ENCODE data around the gene ZNF853.

DNA sequence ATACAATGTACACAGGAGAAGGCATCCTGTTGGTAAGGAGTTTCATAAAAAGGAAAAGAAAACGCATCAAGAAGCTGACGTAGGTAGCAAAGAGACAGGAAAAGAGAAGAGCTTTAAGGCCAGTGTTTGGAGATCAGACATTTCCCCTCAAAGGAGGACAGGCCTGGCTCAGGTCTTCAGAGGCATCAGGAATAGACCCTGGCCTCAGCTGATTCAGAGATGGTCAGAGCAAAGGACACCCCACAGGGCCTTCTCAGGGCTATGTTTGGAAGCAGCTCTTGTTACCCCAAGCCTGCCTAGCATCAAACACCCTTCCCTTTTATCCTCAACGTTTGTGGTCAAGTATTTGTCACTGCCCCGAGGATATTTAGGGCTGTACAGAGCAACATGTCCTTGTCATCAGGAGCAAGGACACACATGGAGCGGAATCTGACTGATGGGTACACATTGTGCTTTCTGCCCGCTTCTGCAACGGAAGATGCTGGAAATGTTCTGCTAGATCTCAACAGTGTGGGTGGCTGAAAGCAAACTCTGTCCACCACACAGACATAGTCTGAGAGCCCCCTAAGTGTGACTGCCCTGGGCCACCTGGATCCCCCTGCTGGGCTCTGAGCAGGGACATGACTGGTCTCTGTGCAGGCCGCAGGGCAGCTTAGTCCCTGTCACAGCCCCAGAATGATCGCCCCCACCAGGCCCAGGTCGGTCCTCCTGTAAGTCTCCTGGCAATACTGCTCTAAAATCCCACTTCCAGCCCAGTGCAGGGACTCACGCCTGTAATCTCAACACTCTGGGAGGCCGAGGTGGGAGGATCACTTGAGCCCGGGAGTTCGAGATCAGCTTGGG lies 39.2 kb upstream of the ZNF853 start:
- TF ChIP-seq, protein P1, sequence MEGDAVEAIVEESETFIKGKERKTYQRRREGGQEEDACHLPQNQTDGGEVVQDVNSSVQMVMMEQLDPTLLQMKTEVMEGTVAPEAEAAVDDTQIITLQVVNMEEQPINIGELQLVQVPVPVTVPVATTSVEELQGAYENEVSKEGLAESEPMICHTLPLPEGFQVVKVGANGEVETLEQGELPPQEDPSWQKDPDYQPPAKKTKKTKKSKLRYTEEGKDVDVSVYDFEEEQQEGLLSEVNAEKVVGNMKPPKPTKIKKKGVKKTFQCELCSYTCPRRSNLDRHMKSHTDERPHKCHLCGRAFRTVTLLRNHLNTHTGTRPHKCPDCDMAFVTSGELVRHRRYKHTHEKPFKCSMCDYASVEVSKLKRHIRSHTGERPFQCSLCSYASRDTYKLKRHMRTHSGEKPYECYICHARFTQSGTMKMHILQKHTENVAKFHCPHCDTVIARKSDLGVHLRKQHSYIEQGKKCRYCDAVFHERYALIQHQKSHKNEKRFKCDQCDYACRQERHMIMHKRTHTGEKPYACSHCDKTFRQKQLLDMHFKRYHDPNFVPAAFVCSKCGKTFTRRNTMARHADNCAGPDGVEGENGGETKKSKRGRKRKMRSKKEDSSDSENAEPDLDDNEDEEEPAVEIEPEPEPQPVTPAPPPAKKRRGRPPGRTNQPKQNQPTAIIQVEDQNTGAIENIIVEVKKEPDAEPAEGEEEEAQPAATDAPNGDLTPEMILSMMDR (conservative IDR thresholded peaks at IDR 0.05; ENCODE audit: low read length) = no peak
- TF ChIP-seq EZH2phosphoT487 (IDR thresholded peaks at IDR 0.05; ENCODE audit: borderline replicate concordance, low read depth, low read length) = no peak

Data from OCI-LY7 (cell line).